IPS-15b (cell line): Measurements from ENCODE around the gene TENT4A.

Experiments
- H3K27me3 ChIP-seq: one replicate; pipeline ENCODE4 v1.6.1; 2013; ENCODE audit warnings: low read length; ENCODE audit not compliant: control insufficient read depth, insufficient read depth
- H3K36me3 ChIP-seq: one replicate; pipeline ENCODE4 v1.6.1; 2013; ENCODE audit warnings: low read length; ENCODE audit not compliant: control insufficient read depth, insufficient read depth
- H3K4me1 ChIP-seq: one replicate; pipeline ENCODE4 v1.6.1; 2013; ENCODE audit warnings: mild to moderate bottlenecking, low read length; ENCODE audit not compliant: control insufficient read depth, insufficient read depth
- H3K4me3 ChIP-seq: one replicate; pipeline ENCODE4 v1.5.1; 2013; ENCODE audit warnings: low read depth, low read length
- H3K9ac ChIP-seq: one replicate; pipeline ENCODE4 v1.6.1; 2013; ENCODE audit warnings: low read depth, mild to moderate bottlenecking, low read length
- H3K9me3 ChIP-seq: one replicate; pipeline ENCODE4 v1.6.1; 2013; ENCODE audit warnings: mild to moderate bottlenecking, low read length; ENCODE audit not compliant: control insufficient read depth, insufficient read depth

Gene TENT4A

DNA sequence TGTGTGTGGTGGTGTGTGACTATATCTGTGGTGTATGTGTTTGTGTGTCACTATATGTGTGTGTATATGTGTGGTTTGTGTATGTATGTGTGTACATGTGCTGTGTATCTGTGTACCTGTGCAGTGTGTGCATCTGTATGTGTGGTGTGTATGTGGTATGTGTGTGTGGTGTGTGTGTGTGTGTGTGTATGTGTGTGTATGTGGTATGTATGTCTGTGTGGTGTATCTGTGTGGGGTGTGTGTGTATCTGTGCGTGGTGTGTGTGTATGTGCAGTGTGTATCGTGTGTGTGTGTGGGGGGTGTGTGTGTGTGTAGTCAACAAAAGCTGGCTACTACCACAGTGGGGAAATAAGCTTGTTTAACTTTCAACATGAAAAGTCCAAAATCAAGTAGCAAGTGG lies 31.6 kb upstream of the TENT4A start:
- H3K36me3 ChIP-seq: no peaks in the 10 kb centered on the region
- peaks cover 2% of the 10 kb centered on the region for H3K27me3 ChIP-seq
- H3K9ac ChIP-seq: no peak overlapping the region
- H3K4me3 ChIP-seq: no peak overlapping the region
- H3K4me1 ChIP-seq: no peaks in the 10 kb centered on the region
- H3K9me3 ChIP-seq: no peaks in the 10 kb centered on the region

DNA sequence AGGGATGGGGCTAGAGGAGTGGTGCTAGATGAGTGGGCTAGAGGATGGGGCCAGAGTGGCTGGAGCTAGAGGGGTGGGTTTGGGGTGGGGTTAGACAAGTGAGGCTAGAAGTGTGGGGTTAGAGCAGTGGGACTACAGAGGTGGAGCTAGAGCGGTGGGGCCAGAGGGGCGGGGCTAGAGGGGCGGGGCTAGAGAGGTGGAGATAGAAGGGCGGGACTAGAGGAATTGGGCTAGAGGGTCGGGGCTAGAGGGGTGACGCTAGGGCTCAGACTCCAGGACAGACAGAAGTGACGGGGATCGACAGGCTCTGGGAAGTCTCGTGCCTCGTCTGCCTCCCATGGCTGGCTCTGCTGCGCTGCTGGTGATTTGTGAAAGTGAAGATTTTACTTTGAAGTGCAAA lies 31.0 kb upstream of the TENT4A start:
- Histone ChIP-seq H3K4me1 (no peaks in the 10 kb centered on the region), H3K36me3 (no peaks in the 10 kb centered on the region), H3K9me3 (no peaks in the 10 kb centered on the region), H3K4me3 (no peak overlapping the region), H3K9ac (no peak overlapping the region), H3K27me3 (peaks cover 2% of the 10 kb centered on the region)

GRCh38 chr5:6683241-6683640 lies 30.0 kb upstream of the TENT4A start:
- H3K4me3 ChIP-seq: no peak overlapping the region

DNA sequence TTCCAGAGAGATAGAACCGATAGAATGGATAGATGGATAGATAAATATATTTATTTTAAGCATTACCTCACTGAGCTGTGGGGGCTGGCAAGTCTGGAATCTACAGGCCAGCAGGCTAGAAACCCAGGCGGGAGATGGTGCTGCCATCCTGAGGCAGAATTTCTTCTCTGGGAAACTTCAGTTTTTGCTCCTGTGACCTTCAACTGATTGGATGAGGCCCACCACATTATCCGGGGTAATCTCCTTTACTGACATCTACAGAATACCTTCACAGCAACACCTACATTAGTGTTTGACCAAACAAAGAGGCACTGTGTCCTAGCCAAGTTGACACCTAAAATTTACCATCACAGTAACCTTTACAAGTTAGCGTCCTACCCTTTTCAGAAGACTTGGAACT lies 29.2 kb upstream of the TENT4A start:
- Histone ChIP-seq H3K9me3 (no peaks in the 10 kb centered on the region), H3K4me3 (no peak overlapping the region), H3K4me1 (no peaks in the 10 kb centered on the region), H3K36me3 (no peaks in the 10 kb centered on the region), H3K9ac (no peak overlapping the region), H3K27me3 (peaks cover 13% of the 10 kb centered on the region)

More at GRCh38 chr5:6683241-6683640, 30.0 kb upstream of the TENT4A start:
- H3K9me3 ChIP-seq: no peaks in the 10 kb centered on the region
- peaks cover 10% of the 10 kb centered on the region for H3K27me3 ChIP-seq
- H3K9ac ChIP-seq: no peak overlapping the region
- no peaks in the 10 kb centered on the region for H3K36me3 ChIP-seq
- H3K4me1 ChIP-seq: no peaks in the 10 kb centered on the region

- no peaks in the 10 kb centered on the region for H3K36me3 ChIP-seq
- H3K4me1 ChIP-seq: no peaks in the 10 kb centered on the region
- H3K27me3 ChIP-seq: peaks cover 10% of the 10 kb centered on the region
- H3K9me3 ChIP-seq: no peaks in the 10 kb centered on the region
- H3K9ac ChIP-seq: no peak overlapping the region
- H3K4me3 ChIP-seq: no peak overlapping the region
Observed at GRCh38 chr5:6686501-6686900, 26.7 kb upstream of the TENT4A start.

DNA sequence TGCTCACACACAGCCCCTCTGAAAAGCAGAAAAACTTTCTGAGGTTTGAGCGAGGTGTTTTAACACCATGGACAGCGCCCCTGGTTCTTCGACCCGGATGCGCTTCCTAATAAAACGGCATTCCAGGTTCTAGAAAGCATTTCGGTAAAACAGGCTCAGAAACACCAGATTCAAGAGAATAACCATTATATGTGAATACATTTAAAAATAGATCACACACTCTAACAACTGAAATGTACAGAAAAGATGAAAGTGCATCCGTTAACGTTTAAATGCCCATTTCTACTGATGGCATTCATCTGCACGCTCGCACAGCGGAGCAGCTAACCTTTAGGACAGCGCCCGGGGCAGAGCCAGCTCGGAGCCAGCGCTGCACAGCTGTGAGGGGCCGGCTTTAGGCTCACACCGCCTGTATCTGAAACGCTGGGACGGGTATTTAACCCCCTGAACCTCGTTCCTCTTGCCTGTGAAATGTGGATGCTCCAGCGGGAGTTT lies 26.3 kb upstream of the TENT4A start:
- peak overlapping the region; percentile 59 for H3K4me3 ChIP-seq
- peaks cover 10% of the 10 kb centered on the region for H3K27me3 ChIP-seq
- H3K9ac ChIP-seq: no peak overlapping the region
- H3K4me1 ChIP-seq: no peaks in the 10 kb centered on the region
- H3K9me3 ChIP-seq: no peaks in the 10 kb centered on the region
- no peaks in the 10 kb centered on the region for H3K36me3 ChIP-seq

GRCh38 chr5:6687505-6687904 lies 25.7 kb upstream of the TENT4A start:
- Histone ChIP-seq H3K4me3 (peak overlapping the region; percentile 59), H3K4me1 (no peaks in the 10 kb centered on the region), H3K27me3 (peaks cover 10% of the 10 kb centered on the region), H3K9ac (no peak overlapping the region), H3K36me3 (no peaks in the 10 kb centered on the region), H3K9me3 (no peaks in the 10 kb centered on the region)

- Histone ChIP-seq H3K27me3 (peaks cover 6% of the 10 kb centered on the region), H3K9ac (no peak overlapping the region), H3K36me3 (no peaks in the 10 kb centered on the region), H3K4me3 (no peak overlapping the region), H3K9me3 (no peaks in the 10 kb centered on the region), H3K4me1 (no peaks in the 10 kb centered on the region)
Observed at GRCh38 chr5:6692906-6693305, 20.3 kb upstream of the TENT4A start.

GRCh38 chr5:6698696-6699095 lies 14.5 kb upstream of the TENT4A start:
- Histone ChIP-seq H3K4me1 (no peaks in the 10 kb centered on the region), H3K36me3 (no peaks in the 10 kb centered on the region), H3K4me3 (no peak overlapping the region), H3K9me3 (no peaks in the 10 kb centered on the region), H3K27me3 (no peaks in the 10 kb centered on the region), H3K9ac (no peak overlapping the region)

- no peaks in the 10 kb centered on the region for H3K9me3 ChIP-seq
- H3K27me3 ChIP-seq: no peaks in the 10 kb centered on the region
- H3K4me3 ChIP-seq: no peak overlapping the region
- no peaks in the 10 kb centered on the region for H3K4me1 ChIP-seq
- H3K9ac ChIP-seq: no peak overlapping the region
- no peaks in the 10 kb centered on the region for H3K36me3 ChIP-seq
Observed at GRCh38 chr5:6699357-6699756, 13.9 kb upstream of the TENT4A start.

DNA sequence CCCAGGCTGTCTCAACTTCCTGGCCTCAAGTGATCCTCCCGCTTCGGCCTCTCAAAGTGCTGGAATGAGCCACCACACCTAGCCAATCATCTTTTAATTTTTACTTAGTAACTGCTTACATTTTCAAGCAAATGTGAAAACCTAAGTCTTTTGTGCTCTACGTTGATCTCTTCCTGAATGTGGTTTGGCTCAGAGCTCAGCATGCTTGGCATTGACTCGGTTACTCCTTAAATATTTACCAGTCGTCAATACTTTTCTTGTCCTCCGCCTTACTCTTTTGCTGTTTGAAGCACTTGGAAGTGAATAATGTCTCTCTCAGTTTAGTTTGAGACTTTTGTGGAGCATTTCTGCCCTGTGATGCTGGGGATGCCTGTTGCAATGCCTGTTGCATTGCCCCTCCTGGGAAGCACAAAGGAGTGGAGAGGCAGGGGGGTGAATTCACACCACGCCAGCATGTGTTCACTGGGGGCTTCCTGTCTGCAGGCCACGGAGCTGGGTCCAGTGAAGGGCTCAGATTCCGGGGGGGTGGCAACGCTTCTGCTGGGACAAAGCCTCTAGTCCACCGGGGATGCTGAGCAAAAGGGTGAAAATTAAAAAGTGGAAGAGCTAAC lies 13.1 kb upstream of the TENT4A start:
- Histone ChIP-seq H3K9ac (no peak overlapping the region), H3K27me3 (no peaks in the 10 kb centered on the region), H3K9me3 (no peaks in the 10 kb centered on the region), H3K4me3 (no peak overlapping the region), H3K4me1 (no peaks in the 10 kb centered on the region), H3K36me3 (no peaks in the 10 kb centered on the region)

DNA sequence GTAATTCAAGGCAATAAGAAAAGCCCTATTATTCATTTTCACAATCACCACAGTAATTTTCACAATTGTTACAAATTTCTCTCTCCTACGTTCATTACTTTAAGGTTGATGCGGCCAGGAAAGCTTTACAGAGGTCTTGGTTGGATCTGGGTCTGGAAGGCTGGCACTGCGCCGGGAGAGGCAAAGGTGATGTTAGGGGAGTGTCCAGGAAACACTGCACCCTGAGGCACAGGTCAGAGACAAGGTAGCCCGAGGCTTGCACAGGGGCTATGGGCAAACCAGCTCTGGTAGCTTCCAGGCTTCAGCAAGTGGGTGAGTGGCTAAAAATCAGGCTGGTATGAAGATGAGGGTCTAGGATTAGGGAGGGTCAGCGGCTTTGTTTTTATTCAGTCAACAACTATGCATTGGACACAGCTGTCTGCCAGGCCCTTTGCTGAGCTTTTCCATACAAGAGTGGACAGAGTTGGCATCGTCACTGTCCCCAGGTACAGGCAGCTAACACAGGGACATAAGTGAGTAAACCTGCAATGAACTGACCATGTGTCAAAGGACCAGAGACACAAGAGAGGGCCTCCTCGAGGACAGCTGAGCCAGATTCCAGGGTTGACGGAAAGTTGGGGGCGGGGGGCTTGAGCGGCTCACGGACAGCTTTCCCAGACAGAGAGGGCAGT lies 12.4 kb upstream of the TENT4A start:
- Histone ChIP-seq H3K4me1 (no peaks in the 10 kb centered on the region), H3K27me3 (no peaks in the 10 kb centered on the region), H3K36me3 (no peaks in the 10 kb centered on the region), H3K9me3 (no peaks in the 10 kb centered on the region), H3K4me3 (no peak overlapping the region), H3K9ac (no peak overlapping the region)
